IMR-90 (cell line): ENCODE results near the gene TP53BP2. TPM values are rescaled to one million over a fixed set of nuclear protein-coding genes. Genes with fewer than 3 reads are reported as not detected.

Experiments
- ATAC-seq: fragments of 200-7000 bp; cut with Tn5 transposase; 2 replicates; pipeline ENCODE4 v1.9.1; 2020; ENCODE audit warnings: low read depth, mild to moderate bottlenecking, moderate library complexity
- BruUV-seq: library from RNA; stranded (reverse); fragments of 400-500 nt; replicated peaks from 2 replicates; lab custom pipeline; 2021; lab: Mats Ljungman, UMichigan
- CTCF ChIA-PET: fragments of 300-600 bp; formaldehyde crosslinking; extraction: SDS; loops from one replicate; lab custom pipeline; 2021; ENCODE audit warnings: antibody characterized with exemption; lab: Yijun Ruan, JAX
- POLR2A ChIA-PET: fragments of 300-600 bp; sonication (Branson Sonifier 250); formaldehyde crosslinking; loops from one replicate; lab custom pipeline; 2022; ENCODE audit warnings: antibody characterized with exemption; ENCODE audit not compliant: unreplicated experiment; lab: Charles Lee
- DNase-seq: peaks from one replicate; pipeline ENCODE4 v3.0.0; 2013
- H2AFZ ChIP-seq: replicated peaks from 2 replicates; pipeline ENCODE3; 2013; ENCODE audit warnings: low read length, mild to moderate bottlenecking; ENCODE audit not compliant: poor library complexity
- H2AK5ac ChIP-seq: 2 replicates; pipeline ENCODE4 v1.6.1; 2013; ENCODE audit warnings: low read depth, low read length, inconsistent platforms
- H2AK9ac ChIP-seq: replicated peaks from 2 replicates; pipeline ENCODE3; 2013; ENCODE audit warnings: mild to moderate bottlenecking, low read depth, low read length, moderate library complexity; ENCODE audit not compliant: poor library complexity
- H2BK120ac ChIP-seq: 2 replicates; pipeline ENCODE4 v1.6.1; 2013; ENCODE audit warnings: low read depth, low read length, inconsistent platforms
- H2BK15ac ChIP-seq: 3 replicates; pipeline ENCODE4 v1.6.1; 2013; ENCODE audit warnings: low read depth, low read length, inconsistent platforms
- H2BK20ac ChIP-seq: 2 replicates; pipeline ENCODE4 v1.6.1; 2013; ENCODE audit warnings: low read depth, mild to moderate bottlenecking, inconsistent platforms, low read length, moderate library complexity
- H2BK5ac ChIP-seq: 2 replicates; pipeline ENCODE4 v1.6.1; 2013; ENCODE audit warnings: mild to moderate bottlenecking, low read depth, low read length, inconsistent platforms; ENCODE audit not compliant: poor library complexity, severe bottlenecking
- H3K14ac ChIP-seq: replicated peaks from 2 replicates; pipeline ENCODE4 v1.6.1; 2013; ENCODE audit warnings: low read depth, low read length, inconsistent platforms
- H3K18ac ChIP-seq: 2 replicates; pipeline ENCODE4 v1.6.1; 2013; ENCODE audit warnings: low read depth, low read length, control low read depth
- H3K23ac ChIP-seq: 2 replicates; pipeline ENCODE4 v1.6.1; 2013; ENCODE audit warnings: low read depth, low read length, inconsistent platforms
- H3K27ac ChIP-seq: 2 replicates; pipeline ENCODE4 v1.5.1; 2013; ENCODE audit warnings: mild to moderate bottlenecking, control low read depth, low read length; ENCODE audit not compliant: insufficient read depth
- H3K27me3 ChIP-seq: 2 replicates; pipeline ENCODE4 v1.6.1; 2013; ENCODE audit warnings: low read length; ENCODE audit not compliant: control insufficient read depth, insufficient read depth
- H3K36me3 ChIP-seq: 2 replicates; pipeline ENCODE4 v1.6.1; 2013; ENCODE audit warnings: low read length, mixed read lengths; ENCODE audit not compliant: control insufficient read depth, insufficient read depth
- H3K4ac ChIP-seq: 2 replicates; pipeline ENCODE4 v1.6.1; 2013; ENCODE audit warnings: low read depth, low read length, inconsistent platforms
- H3K4me1 ChIP-seq: 2 replicates; pipeline ENCODE4 v1.6.1; 2013; ENCODE audit warnings: low read length, mixed read lengths; ENCODE audit not compliant: control insufficient read depth, insufficient read depth
- H3K4me2 ChIP-seq: 2 replicates; pipeline ENCODE4 v1.6.1; 2013; ENCODE audit warnings: low read depth, mild to moderate bottlenecking, control low read depth, low read length, moderate library complexity
- H3K4me3 ChIP-seq: 2 replicates; pipeline ENCODE4 v1.5.1; 2013; ENCODE audit warnings: low read depth, mild to moderate bottlenecking, control low read depth, low read length, moderate library complexity; ENCODE audit not compliant: insufficient read depth
- H3K56ac ChIP-seq: 2 replicates; pipeline ENCODE4 v1.6.1; 2013; ENCODE audit warnings: low read length, inconsistent platforms; ENCODE audit not compliant: insufficient read depth; ENCODE audit errors: extremely low read depth
- H3K79me1 ChIP-seq, 2 experiments: 2 replicates each; pipeline ENCODE4 v1.6.1; 2013; ENCODE audit warnings: low read length in 2 of 2, inconsistent platforms in 1 of 2, low read depth in 1 of 2
- H3K9ac ChIP-seq: 2 replicates; pipeline ENCODE4 v1.6.1; 2013; ENCODE audit warnings: low read depth, low read length, control low read depth
- H3K9me1 ChIP-seq: 2 replicates; pipeline ENCODE4 v1.6.1; 2013; ENCODE audit warnings: low read length, inconsistent platforms; ENCODE audit not compliant: insufficient read depth
- H3K9me3 ChIP-seq: 2 replicates; pipeline ENCODE4 v1.6.1; 2013; ENCODE audit warnings: low read length; ENCODE audit not compliant: control insufficient read depth, insufficient read depth
- H4K20me1 ChIP-seq: 2 replicates; pipeline ENCODE4 v1.6.1; 2013; ENCODE audit warnings: low read length, inconsistent platforms; ENCODE audit not compliant: insufficient read depth
- H4K5ac ChIP-seq: 2 replicates; pipeline ENCODE4 v1.6.1; 2013; ENCODE audit warnings: mild to moderate bottlenecking, low read depth, low read length, control low read depth
- H4K8ac ChIP-seq, 2 experiments: 2 replicates each; pipeline ENCODE4 v1.6.1; 2013; ENCODE audit warnings: low read depth in 2 of 2, low read length in 2 of 2, control low read depth in 1 of 2, inconsistent platforms in 1 of 2
- H4K91ac ChIP-seq: 2 replicates; pipeline ENCODE4 v1.6.1; 2013; ENCODE audit warnings: low read depth, low read length, inconsistent platforms; ENCODE audit not compliant: insufficient read depth
- BHLHE40 ChIP-seq: fragments of 150-350 bp; IDR thresholded peaks from 2 replicates; pipeline ENCODE4 v1.6.1; 2016; ENCODE audit warnings: mild to moderate bottlenecking, low read depth, low read length
- CHD1 ChIP-seq: IDR thresholded peaks from 2 replicates; pipeline ENCODE4 v1.6.1; 2012; ENCODE audit warnings: low read depth, low read length, improper control_type of control experiment
- ELK1 ChIP-seq: fragments of 150-350 bp; IDR thresholded peaks from 2 replicates; pipeline ENCODE4 v1.6.1; 2016; ENCODE audit warnings: low read depth, mild to moderate bottlenecking, low read length, moderate library complexity, borderline replicate concordance
- FOS ChIP-seq: fragments of 150-350 bp; IDR thresholded peaks from 2 replicates; pipeline ENCODE4 v1.6.1; 2016; ENCODE audit warnings: low read depth, low read length
- MAFK ChIP-seq: IDR thresholded peaks from 2 replicates; pipeline ENCODE4 v1.6.1; 2012; ENCODE audit warnings: low read depth, low read length, improper control_type of control experiment
- MXI1 ChIP-seq: IDR thresholded peaks from 2 replicates; pipeline ENCODE4 v1.6.1; 2012; ENCODE audit warnings: low read depth, mild to moderate bottlenecking, low read length, moderate library complexity, borderline replicate concordance
- NFE2L2 ChIP-seq: fragments of 150-350 bp; IDR thresholded peaks from 2 replicates; pipeline ENCODE4 v1.6.1; 2016; ENCODE audit warnings: low read depth, mild to moderate bottlenecking, low read length
- POLR2A ChIP-seq: IDR thresholded peaks from 2 replicates; pipeline ENCODE4 v1.6.1; 2012; ENCODE audit warnings: mild to moderate bottlenecking, low read depth, low read length
- RCOR1 ChIP-seq: IDR thresholded peaks from 2 replicates; pipeline ENCODE4 v1.6.1; 2012; ENCODE audit warnings: mild to moderate bottlenecking, low read length, improper control_type of control experiment; ENCODE audit not compliant: insufficient replicate concordance
- USF2 ChIP-seq: fragments of 150-350 bp; IDR thresholded peaks from 2 replicates; pipeline ENCODE4 v1.6.1; 2017; ENCODE audit warnings: mild to moderate bottlenecking, antibody characterized with exemption, low read length, low read depth
- dilution Hi-C: fragments of 300-500 bp; cut with HindIII; formaldehyde crosslinking; loops from one replicate; pipeline ENCODE4 v1.14.3; 2018; ENCODE audit warnings: low sequenced_read_pairs; ENCODE audit not compliant: unreplicated experiment
- in situ Hi-C: fragments of 300-500 bp; cut with MboI; formaldehyde crosslinking; loops from 3 replicates; pipeline ENCODE4 v1.14.3; 2019; ENCODE audit warnings: low sequenced_read_pairs, inconsistent platforms, mixed read lengths
- intact Hi-C: fragments of 100-400 bp; cut with micrococcal nuclease; formaldehyde crosslinking; loops from 2 replicates; pipeline ENCODE4 v1.10.0; 2022
- polyA plus RNA-seq, 3 experiments: library from polyadenylated mRNA; depleted of rRNA; stranded (reverse); fragments of >200 nt; gene quantifications; 2 replicates each; pipeline ENCODE4 v1.2.3, GENCODE V29; 2012; ENCODE audit warnings: low replicate concordance in 1 of 3
- total RNA-seq: library from RNA; depleted of rRNA; stranded (reverse); fragments of >200 nt; gene quantifications from 2 replicates; pipeline ENCODE4 v1.2.3, GENCODE V29; 2012

TP53BP2 gene
- total and polyA plus RNA-seq, 2 of the 4 experiments (the other 2 are of a cell fraction), result 19.9 to 35.0 TPM

GRCh38 chr1:223853275-223853674, 7.5 kb upstream of the TP53BP2 start:
- H4K8ac ChIP-seq, result no peak overlapping the region
- no TSS peak for BruUV-seq
- in situ Hi-C loops (no loop called here), dilution Hi-C loops (no loop called here), intact Hi-C loops (no loop called here)
- peak overlapping the region; percentile 6; the same call in 1 of the 3 replicates for H2BK15ac ChIP-seq
- no peak overlapping the region for H3K27ac ChIP-seq
- H3K18ac ChIP-seq, result no peak overlapping the region
- H3K14ac ChIP-seq, result no peak overlapping the region
- no peaks in the 10 kb centered on the region for H3K79me1 ChIP-seq
- no peak overlapping the region; the same call in 1 of the 2 replicates for H3K4me2 ChIP-seq
- H2AFZ ChIP-seq, result no peak overlapping the region
- H3K9me3 ChIP-seq, result no peaks in the 10 kb centered on the region
- DNase-seq, result peak; percentile 66
- peak; percentile 94 for ATAC-seq
- H3K23ac ChIP-seq, result no peak overlapping the region; the same call in 1 of the 2 replicates
- H3K4ac ChIP-seq, result no peak overlapping the region
- no peaks in the 10 kb centered on the region for H4K20me1 ChIP-seq
- H3K27me3 ChIP-seq, result 0 out of 2 replicates have a peak, but pooled peaks cover under 1% of the 10 kb centered on the region
- peaks cover 5% of the 10 kb centered on the region; the same call in 1 of the 2 replicates for H3K9me1 ChIP-seq
- H2BK120ac ChIP-seq, result no peak overlapping the region
- no peaks in the 10 kb centered on the region for H3K36me3 ChIP-seq
- ChIA-PET CTCF (interaction anchor here (0.6 to 0.8 kb wide), 2 partner anchors 14 to 161 kb away, joined by 3 read pairs; no protein-coding TSS in a partner anchor), POLR2A (interaction anchor here (1.3 kb wide), 1 partner anchor 11 kb away, joined by 6 read pairs; no protein-coding TSS in a partner anchor)
- no peak overlapping the region for H4K91ac ChIP-seq
- H3K56ac ChIP-seq, result no peak overlapping the region
- peaks cover 4% of the 10 kb centered on the region for H3K4me1 ChIP-seq
- no peak overlapping the region for H4K5ac ChIP-seq
- H2AK9ac ChIP-seq, result no peak overlapping the region
- TF ChIP-seq MXI1 (no peak), POLR2A (no peak), USF2 (no peak), ELK1 (no peak), CHD1 (no peak), RCOR1 (no peak), MAFK (no peak), BHLHE40 (no peak), FOS (no peak), NFE2L2 (no peak)
- H3K9ac ChIP-seq, result no peak overlapping the region
- no peak overlapping the region for H2AK5ac ChIP-seq
- 0 out of 2 replicates have a peak overlapping the region, but pooled peaks have one; percentile 67 for H2BK20ac ChIP-seq
- H2BK5ac ChIP-seq, result no peak overlapping the region
- H3K4me3 ChIP-seq, result no peak overlapping the region
